ENCODE measurements around the gene CADM2.
A peak's percentile ranks its signal among the peaks of the same experiment; 100 is the strongest.

CADM2 gene

GRCh38 chr3:85572978-85573377 lies 614.2 kb downstream of the CADM2 start:
- in situ Hi-C loops (cut with HindIII; ENCODE audit: low pct_ligation_motif_present, low pct_unique_long_range_greater_than_20kb, low sequenced_read_pairs) = no loop called here

GRCh38 chr3:85574006-85574705 lies 615.4 kb downstream of the CADM2 start:
- DNase-seq = no peak
- in situ Hi-C loops (cut with HindIII; ENCODE audit: low pct_ligation_motif_present, low pct_unique_long_range_greater_than_20kb, low sequenced_read_pairs) = no loop called here

More at GRCh38 chr3:85572978-85573377, 614.2 kb downstream of the CADM2 start:
- DNase-seq = no peak

- DNase-seq = peak; percentile 56
- in situ Hi-C loops (cut with HindIII; ENCODE audit: low pct_ligation_motif_present, low pct_unique_long_range_greater_than_20kb, low sequenced_read_pairs) = no loop called here
These were observed 617.4 kb downstream of the CADM2 start for GRCh38 chr3:85576091-85576690.

- no peak for DNase-seq
- in situ Hi-C loops (cut with HindIII; ENCODE audit: low pct_ligation_motif_present, low pct_unique_long_range_greater_than_20kb, low sequenced_read_pairs) = no loop called here
These were observed 618.0 kb downstream of the CADM2 start for GRCh38 chr3:85576697-85577200.

- in situ Hi-C loops (cut with HindIII; ENCODE audit: low pct_ligation_motif_present, low pct_unique_long_range_greater_than_20kb, low sequenced_read_pairs) = no loop called here
- DNase-seq = no peak
These were observed 626.1 kb downstream of the CADM2 start for GRCh38 chr3:85584779-85585356.

GRCh38 chr3:85586018-85586417 lies 627.2 kb downstream of the CADM2 start:
- no peak for DNase-seq
- in situ Hi-C loops (cut with HindIII; ENCODE audit: low pct_ligation_motif_present, low pct_unique_long_range_greater_than_20kb, low sequenced_read_pairs) = no loop called here

- in situ Hi-C loops (cut with HindIII; ENCODE audit: low pct_ligation_motif_present, low pct_unique_long_range_greater_than_20kb, low sequenced_read_pairs) = no loop called here
- peak; percentile 80 for DNase-seq
These were observed 630.4 kb downstream of the CADM2 start for GRCh38 chr3:85589145-85589544.

GRCh38 chr3:85591451-85591850 lies 632.7 kb downstream of the CADM2 start:
- in situ Hi-C loops (cut with HindIII; ENCODE audit: low pct_ligation_motif_present, low pct_unique_long_range_greater_than_20kb, low sequenced_read_pairs) = no loop called here
- DNase-seq = no peak

GRCh38 chr3:85592256-85592655 lies 633.5 kb downstream of the CADM2 start:
- no peak for DNase-seq
- in situ Hi-C loops (cut with HindIII; ENCODE audit: low pct_ligation_motif_present, low pct_unique_long_range_greater_than_20kb, low sequenced_read_pairs) = no loop called here

- in situ Hi-C loops (cut with HindIII; ENCODE audit: low pct_ligation_motif_present, low pct_unique_long_range_greater_than_20kb, low sequenced_read_pairs) = no loop called here
- DNase-seq = no peak
These were observed 635.9 kb downstream of the CADM2 start for GRCh38 chr3:85594676-85595075.

GRCh38 chr3:85603378-85603777 lies 644.6 kb downstream of the CADM2 start:
- in situ Hi-C loops (cut with HindIII; ENCODE audit: low pct_ligation_motif_present, low pct_unique_long_range_greater_than_20kb, low sequenced_read_pairs) = no loop called here
- no peak for DNase-seq

- in situ Hi-C loops (cut with HindIII; ENCODE audit: low pct_ligation_motif_present, low pct_unique_long_range_greater_than_20kb, low sequenced_read_pairs) = no loop called here
- no peak for DNase-seq
These were observed 645.9 kb downstream of the CADM2 start for GRCh38 chr3:85604641-85605040.

GRCh38 chr3:85605066-85605465 lies 646.3 kb downstream of the CADM2 start:
- in situ Hi-C loops (cut with HindIII; ENCODE audit: low pct_ligation_motif_present, low pct_unique_long_range_greater_than_20kb, low sequenced_read_pairs) = no loop called here
- DNase-seq = no peak

GRCh38 chr3:85626662-85627061 lies 667.9 kb downstream of the CADM2 start:
- no peak for DNase-seq
- in situ Hi-C loops (cut with HindIII; ENCODE audit: low pct_ligation_motif_present, low pct_unique_long_range_greater_than_20kb, low sequenced_read_pairs) = no loop called here

- in situ Hi-C loops (cut with HindIII; ENCODE audit: low pct_ligation_motif_present, low pct_unique_long_range_greater_than_20kb, low sequenced_read_pairs) = no loop called here
- no peak for DNase-seq
These were observed 669.1 kb downstream of the CADM2 start for GRCh38 chr3:85627932-85628331.

GRCh38 chr3:85631070-85631469 lies 672.3 kb downstream of the CADM2 start:
- in situ Hi-C loops (cut with HindIII; ENCODE audit: low pct_ligation_motif_present, low pct_unique_long_range_greater_than_20kb, low sequenced_read_pairs) = no loop called here
- DNase-seq = no peak

- in situ Hi-C loops (cut with HindIII; ENCODE audit: low pct_ligation_motif_present, low pct_unique_long_range_greater_than_20kb, low sequenced_read_pairs) = no loop called here
- no peak for DNase-seq
These were observed 674.1 kb downstream of the CADM2 start for GRCh38 chr3:85632921-85633320.

GRCh38 chr3:85652360-85652759 lies 693.6 kb downstream of the CADM2 start:
- in situ Hi-C loops (cut with HindIII; ENCODE audit: low pct_ligation_motif_present, low pct_unique_long_range_greater_than_20kb, low sequenced_read_pairs) = no loop called here
- no peak for DNase-seq

GRCh38 chr3:85660451-85660850 lies 701.7 kb downstream of the CADM2 start:
- DNase-seq = no peak
- in situ Hi-C loops (cut with HindIII; ENCODE audit: low pct_ligation_motif_present, low pct_unique_long_range_greater_than_20kb, low sequenced_read_pairs) = no loop called here

GRCh38 chr3:85662462-85662861 lies 703.7 kb downstream of the CADM2 start:
- in situ Hi-C loops (cut with HindIII; ENCODE audit: low pct_ligation_motif_present, low pct_unique_long_range_greater_than_20kb, low sequenced_read_pairs) = no loop called here
- DNase-seq = no peak
